Measurements from ENCODE around the gene GNE. TPM values are rescaled to one million over a fixed set of nuclear protein-coding genes. Genes with fewer than 3 reads are reported as not detected.

The GNE gene
- total and polyA plus RNA-seq, 9 of the 15 experiments (the other 6 are each of a cell fraction or from before 2014, with no cell fraction given) = 5.1 to 18.6 (median 12.0) TPM

GRCh38 chr9:36276781-36277181 lies 18.5 kb upstream of the GNE start:
- Histone ChIP-seq H2AFZ (ENCODE audit: low read depth, low read length) (peak overlapping the region; percentile 69), H3K9me3 (replicated peaks; ENCODE audit: control insufficient read depth, insufficient read depth, low read depth, low read length) (no peaks in the 10 kb centered on the region), H3K9me1 (ENCODE audit: control insufficient read depth, insufficient read depth, low read length) (no peaks in the 10 kb centered on the region), H3K36me3 (ENCODE audit: control insufficient read depth, insufficient read depth, low read length) (no peaks in the 10 kb centered on the region), H3K27ac (ENCODE audit: extremely low read depth, low read depth, low read length) (no peak overlapping the region), H3K4me2 (ENCODE audit: insufficient read depth, low read length) (peak overlapping the region; percentile 43), H3K79me2 (ENCODE audit: control insufficient read depth, insufficient read depth, low read length) (no peaks in the 10 kb centered on the region), H4K20me1 (replicated peaks; ENCODE audit: control insufficient read depth, insufficient read depth, low read length) (no peaks in the 10 kb centered on the region), H3K4me1 (replicated peaks in 1 of 2; ENCODE audit: control insufficient read depth in 2 of 2, insufficient read depth in 2 of 2, low read length in 2 of 2) (no peaks in the 10 kb centered on the region; a peak in 1 of 5 replicates), H3K27me3 (ENCODE audit: control insufficient read depth in 2 of 2, insufficient read depth in 2 of 2, low read length in 2 of 2) (no peaks in the 10 kb centered on the region), H3K4me3 (no peak overlapping the region), H3K9ac (ENCODE audit: insufficient read depth in 1 of 2, low read depth in 2 of 2, low read length in 2 of 2) (no peak overlapping the region)
- TF ChIP-seq JUND (IDR thresholded peaks at IDR 0.05; ENCODE audit: borderline replicate concordance, low read depth, low read length) (no peak), JUND (tag; IDR thresholded peaks at IDR 0.05; ENCODE audit: borderline replicate concordance, low read depth, low read length) (no peak), ZNF384 (IDR thresholded peaks at IDR 0.05; ENCODE audit: low read depth, low read length) (peak; percentile 54; the same call in 1 of the 2 replicates)
- ChIA-PET CTCF (ENCODE audit: low intra/inter-chr PET ratio) (no interaction called here), POLR2A (interaction anchor here (0.7 kb wide), 1 partner anchor 49 kb away, joined by 3 read pairs; no protein-coding TSS in a partner anchor)
- 5% methylated on average over 6 of the region's 7 CpGs for WGBS (ENCODE audit: insufficient coverage, low coverage, missing lambda C conversion rate)
- DNase-seq (ENCODE audit: extremely low read depth in 1 of 4, low spot score in 3 of 4) = peak in 2 of 4 experiments; percentile 12 to 14
- peak; percentile 57 for ATAC-seq
- in situ Hi-C loops (cut with MboI) = no loop called here
- intact Hi-C loops (cut with micrococcal nuclease) = no loop called here
- no TSS peak for BruUV-seq (replicated peaks)
- FAIRE-seq = peak; percentile 35

DNA sequence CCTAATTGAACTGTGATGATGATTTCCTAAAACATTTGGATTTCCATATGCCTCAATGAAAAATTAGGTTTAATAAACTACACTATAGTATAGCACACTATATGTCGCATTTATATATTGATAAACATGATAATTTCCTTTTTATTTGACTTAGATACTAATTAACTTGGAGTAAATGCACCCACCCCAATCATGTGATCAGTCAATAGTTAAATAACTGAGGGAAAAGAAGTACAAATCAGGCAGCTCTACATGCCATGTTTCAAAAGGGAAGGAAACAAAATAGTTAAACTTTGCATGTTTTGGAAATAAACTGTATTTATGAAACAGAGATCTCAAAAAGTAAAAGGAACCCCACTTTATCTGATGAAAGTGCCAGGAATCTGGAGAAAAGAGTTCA lies 18.0 kb upstream of the GNE start:
- FAIRE-seq (no peak), DNase-seq (ENCODE audit: extremely low read depth in 1 of 4, low spot score in 3 of 4) (no peak), ATAC-seq (no peak)
- no peaks in the 10 kb centered on the region for H3K79me2 ChIP-seq (ENCODE audit: control insufficient read depth, insufficient read depth, low read length)
- ChIA-PET POLR2A (interaction anchor here (0.7 kb wide), 1 partner anchor 49 kb away, joined by 3 read pairs; no protein-coding TSS in a partner anchor), CTCF (ENCODE audit: low intra/inter-chr PET ratio) (no interaction called here)
- no peaks in the 10 kb centered on the region for H3K9me3 ChIP-seq (replicated peaks; ENCODE audit: control insufficient read depth, insufficient read depth, low read depth, low read length)
- H4K20me1 ChIP-seq (replicated peaks; ENCODE audit: control insufficient read depth, insufficient read depth, low read length) = no peaks in the 10 kb centered on the region
- in situ Hi-C loops (cut with MboI) = no loop called here
- H3K36me3 ChIP-seq (ENCODE audit: control insufficient read depth, insufficient read depth, low read length) = no peaks in the 10 kb centered on the region
- intact Hi-C loops (cut with micrococcal nuclease) = no loop called here
- 50% methylated on average over 1 of the region's 1 CpG for WGBS (ENCODE audit: insufficient coverage, low coverage, missing lambda C conversion rate)
- no peaks in the 10 kb centered on the region for H3K27me3 ChIP-seq (ENCODE audit: control insufficient read depth in 2 of 2, insufficient read depth in 2 of 2, low read length in 2 of 2)
- H3K4me1 ChIP-seq (replicated peaks in 1 of 2; ENCODE audit: control insufficient read depth in 2 of 2, insufficient read depth in 2 of 2, low read length in 2 of 2) = no peaks in the 10 kb centered on the region; a peak in 1 of 5 replicates
- H3K9me1 ChIP-seq (ENCODE audit: control insufficient read depth, insufficient read depth, low read length) = no peaks in the 10 kb centered on the region
- no peak overlapping the region for H3K27ac ChIP-seq (ENCODE audit: extremely low read depth, low read depth, low read length)
- BruUV-seq (replicated peaks) = no TSS peak
- H3K4me3 ChIP-seq = no peak overlapping the region
- peak overlapping the region; percentile 43; the same call in 1 of the 2 replicates for H3K4me2 ChIP-seq (ENCODE audit: insufficient read depth, low read length)
- peak overlapping the region; percentile 69; the same call in 1 of the 2 replicates for H2AFZ ChIP-seq (ENCODE audit: low read depth, low read length)
- no peak overlapping the region for H3K9ac ChIP-seq (ENCODE audit: insufficient read depth in 1 of 2, low read depth in 2 of 2, low read length in 2 of 2)
- no peak for TF ChIP-seq KLF13 (tag; IDR thresholded peaks at IDR 0.05; ENCODE audit: borderline replicate concordance, low read depth)
- no peak for TF ChIP-seq ZKSCAN1 (IDR thresholded peaks at IDR 0.05; ENCODE audit: low read depth, low read length)
- no peak for TF ChIP-seq ATF4 (CRISPR knock-in tag; IDR thresholded peaks at IDR 0.05)
- TF ChIP-seq ZNF512 (tag; IDR thresholded peaks at IDR 0.05) = no peak
- no peak for TF ChIP-seq ZNF764 (CRISPR knock-in tag; IDR thresholded peaks at IDR 0.05; ENCODE audit: low read depth)
- no peak for TF ChIP-seq ZNF3 (CRISPR knock-in tag; IDR thresholded peaks at IDR 0.05)
- TF ChIP-seq SAFB2 (IDR thresholded peaks at IDR 0.05; ENCODE audit: borderline replicate concordance, low read depth, low read length, severe bottlenecking) = no peak
- no peak for TF ChIP-seq RBM15 (IDR thresholded peaks at IDR 0.05; ENCODE audit: insufficient read depth, low read length)
- TF ChIP-seq, protein P1, sequence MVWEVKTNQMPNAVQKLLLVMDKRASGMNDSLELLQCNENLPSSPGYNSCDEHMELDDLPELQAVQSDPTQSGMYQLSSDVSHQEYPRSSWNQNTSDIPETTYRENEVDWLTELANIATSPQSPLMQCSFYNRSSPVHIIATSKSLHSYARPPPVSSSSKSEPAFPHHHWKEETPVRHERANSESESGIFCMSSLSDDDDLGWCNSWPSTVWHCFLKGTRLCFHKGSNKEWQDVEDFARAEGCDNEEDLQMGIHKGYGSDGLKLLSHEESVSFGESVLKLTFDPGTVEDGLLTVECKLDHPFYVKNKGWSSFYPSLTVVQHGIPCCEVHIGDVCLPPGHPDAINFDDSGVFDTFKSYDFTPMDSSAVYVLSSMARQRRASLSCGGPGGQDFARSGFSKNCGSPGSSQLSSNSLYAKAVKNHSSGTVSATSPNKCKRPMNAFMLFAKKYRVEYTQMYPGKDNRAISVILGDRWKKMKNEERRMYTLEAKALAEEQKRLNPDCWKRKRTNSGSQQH (CRISPR knock-in tag; IDR thresholded peaks at IDR 0.05) = no peak
- TF ChIP-seq ZNF384 (IDR thresholded peaks at IDR 0.05; ENCODE audit: low read depth, low read length) = no peak

All from K562 (cell line).